ENCODE measurements around the gene APLNR.

Gene APLNR

DNA sequence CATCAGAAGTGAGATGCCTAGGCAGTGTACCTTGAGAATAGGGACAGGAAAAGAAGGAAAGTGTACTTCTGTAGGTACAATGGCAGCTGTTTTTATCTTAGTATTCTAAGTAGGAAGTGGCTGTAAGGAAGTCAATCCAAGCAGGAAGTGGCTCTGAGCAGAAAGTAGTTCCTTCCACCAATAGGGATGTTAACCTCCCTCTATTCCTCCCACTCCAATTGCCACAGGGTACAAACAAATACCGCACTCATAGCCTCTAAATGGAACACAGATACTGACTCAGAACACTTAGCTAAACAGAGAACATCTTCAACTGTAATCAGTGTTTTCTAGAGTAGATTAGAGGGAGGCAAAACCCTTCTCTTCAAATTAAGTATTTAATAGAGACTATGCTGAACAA lies 44.7 kb downstream of the APLNR start:
- no peak overlapping the region for H4K8ac ChIP-seq (ENCODE audit: low read depth, low read length)

GRCh38 chr11:57191311-57192219 lies 45.5 kb downstream of the APLNR start:
- H2BK5ac ChIP-seq (ENCODE audit: low read length): no peak overlapping the region
- no CpG with 5 or more reads among the region's 9 CpGs for WGBS (ENCODE audit: extremely low coverage, insufficient coverage, low lambda C conversion rate)
- no peak for DNase-seq
- H2AK5ac ChIP-seq (ENCODE audit: low read length): no peak overlapping the region
- no peak overlapping the region for H2BK15ac ChIP-seq (replicated peaks; ENCODE audit: low read depth)
- no peak overlapping the region for H3K4me3 ChIP-seq (ENCODE audit: low read length)
- no peak overlapping the region for H3K4me2 ChIP-seq (ENCODE audit: low read length)
- H3K23ac ChIP-seq (ENCODE audit: low read length): no peak overlapping the region
- no peak overlapping the region for H4K5ac ChIP-seq (ENCODE audit: low read length)
- no peak overlapping the region for H2BK120ac ChIP-seq (ENCODE audit: low read depth, low read length)
- peaks cover 4% of the 10 kb centered on the region for H3K4me1 ChIP-seq (ENCODE audit: control insufficient read depth, low read depth, low read length)
- no peak overlapping the region for H3K18ac ChIP-seq (ENCODE audit: low read length)
- H3K79me2 ChIP-seq (ENCODE audit: control insufficient read depth, insufficient read depth, low read length): no peaks in the 10 kb centered on the region
- no peak overlapping the region for H4K8ac ChIP-seq (ENCODE audit: low read depth, low read length)
- no peak overlapping the region for H3K4ac ChIP-seq (ENCODE audit: low read depth, low read length)
- no peaks in the 10 kb centered on the region for H3K79me1 ChIP-seq (ENCODE audit: low read length)
- no peak overlapping the region for H3K9ac ChIP-seq (ENCODE audit: low read length)
- H3K56ac ChIP-seq (ENCODE audit: low read length): no peak overlapping the region
- H3K36me3 ChIP-seq (ENCODE audit: control insufficient read depth, insufficient read depth, low read length): no peaks in the 10 kb centered on the region
- H3K27ac ChIP-seq (ENCODE audit: low read depth, low read length): no peak overlapping the region
- no peaks in the 10 kb centered on the region for H3K27me3 ChIP-seq (ENCODE audit: insufficient read depth, low read length, poor library complexity)

More for the DNA sequence above, 44.7 kb downstream of the APLNR start:
- H3K36me3 ChIP-seq (ENCODE audit: control insufficient read depth, insufficient read depth, low read length): no peaks in the 10 kb centered on the region
- H4K5ac ChIP-seq (ENCODE audit: low read length): no peak overlapping the region
- H3K27me3 ChIP-seq (ENCODE audit: insufficient read depth, low read length, poor library complexity): no peaks in the 10 kb centered on the region
- no peak overlapping the region for H3K23ac ChIP-seq (ENCODE audit: low read length)
- no peak overlapping the region for H3K4ac ChIP-seq (ENCODE audit: low read depth, low read length)
- peaks cover 4% of the 10 kb centered on the region for H3K4me1 ChIP-seq (ENCODE audit: control insufficient read depth, low read depth, low read length)
- H3K27ac ChIP-seq (ENCODE audit: low read depth, low read length): no peak overlapping the region
- H3K18ac ChIP-seq (ENCODE audit: low read length): no peak overlapping the region
- H3K4me2 ChIP-seq (ENCODE audit: low read length): no peak overlapping the region
- H3K56ac ChIP-seq (ENCODE audit: low read length): no peak overlapping the region
- no peak overlapping the region for H2AK5ac ChIP-seq (ENCODE audit: low read length)
- H3K9ac ChIP-seq (ENCODE audit: low read length): no peak overlapping the region
- H2BK120ac ChIP-seq (ENCODE audit: low read depth, low read length): no peak overlapping the region
- H3K4me3 ChIP-seq (ENCODE audit: low read length): no peak overlapping the region
- H3K79me2 ChIP-seq (ENCODE audit: control insufficient read depth, insufficient read depth, low read length): no peaks in the 10 kb centered on the region
- H2BK5ac ChIP-seq (ENCODE audit: low read length): no peak overlapping the region
- no peak for DNase-seq
- whole genome bisulfite sequencing (ENCODE audit: extremely low coverage, insufficient coverage, low lambda C conversion rate): no CpG with 5 or more reads among the region's 1 CpG
- no peak overlapping the region for H2BK15ac ChIP-seq (replicated peaks; ENCODE audit: low read depth)
- H3K79me1 ChIP-seq (ENCODE audit: low read length): no peaks in the 10 kb centered on the region

DNA sequence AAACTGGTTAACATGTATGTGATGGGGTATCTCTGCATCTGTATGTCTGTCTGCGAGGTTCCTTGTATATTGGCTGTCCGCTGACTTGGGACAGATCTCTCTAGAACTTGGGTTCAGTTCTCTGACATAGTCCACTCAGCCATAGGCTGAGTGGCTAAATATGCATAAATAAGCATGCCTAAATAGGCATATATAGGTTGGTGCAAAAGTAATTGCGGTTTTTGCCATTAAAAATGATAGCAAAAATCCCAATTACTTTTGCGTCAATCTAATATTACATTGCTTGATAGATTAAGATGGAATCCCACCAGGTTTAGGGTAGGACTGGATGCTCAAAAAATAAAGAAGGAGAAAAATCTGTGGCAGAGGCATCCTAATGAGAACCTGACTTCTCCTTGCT lies 46.5 kb downstream of the APLNR start:
- no peaks in the 10 kb centered on the region for H3K79me1 ChIP-seq (ENCODE audit: low read length)
- no peak overlapping the region for H2BK120ac ChIP-seq (ENCODE audit: low read depth, low read length)
- H3K27me3 ChIP-seq (ENCODE audit: insufficient read depth, low read length, poor library complexity): no peaks in the 10 kb centered on the region
- no peak overlapping the region for H3K4me2 ChIP-seq (ENCODE audit: low read length)
- no peak overlapping the region for H3K27ac ChIP-seq (ENCODE audit: low read depth, low read length)
- H3K4ac ChIP-seq (ENCODE audit: low read depth, low read length): no peak overlapping the region
- no peak overlapping the region for H3K56ac ChIP-seq (ENCODE audit: low read length)
- no peak overlapping the region for H2BK15ac ChIP-seq (replicated peaks; ENCODE audit: low read depth)
- H2BK5ac ChIP-seq (ENCODE audit: low read length): no peak overlapping the region
- no peak overlapping the region for H3K18ac ChIP-seq (ENCODE audit: low read length)
- no peak overlapping the region for H3K4me3 ChIP-seq (ENCODE audit: low read length)
- H4K5ac ChIP-seq (ENCODE audit: low read length): no peak overlapping the region
- no peaks in the 10 kb centered on the region for H3K36me3 ChIP-seq (ENCODE audit: control insufficient read depth, insufficient read depth, low read length)
- no peaks in the 10 kb centered on the region for H3K79me2 ChIP-seq (ENCODE audit: control insufficient read depth, insufficient read depth, low read length)
- no peak overlapping the region for H2AK5ac ChIP-seq (ENCODE audit: low read length)
- no peak overlapping the region for H3K23ac ChIP-seq (ENCODE audit: low read length)
- no peak overlapping the region for H3K9ac ChIP-seq (ENCODE audit: low read length)
- no CpG with 5 or more reads among the region's 4 CpGs for WGBS (ENCODE audit: extremely low coverage, insufficient coverage, low lambda C conversion rate)
- H3K4me1 ChIP-seq (ENCODE audit: control insufficient read depth, low read depth, low read length): peaks cover 4% of the 10 kb centered on the region
- DNase-seq: no peak
- H4K8ac ChIP-seq (ENCODE audit: low read depth, low read length): no peak overlapping the region

Measured in mesendoderm (in vitro differentiated cells).